ENCODE data around the gene THSD4.

The THSD4 gene

GRCh38 chr15:71411538-71412482 lies 296.5 kb downstream of the THSD4 start:
- no peak overlapping the region for H3K4me3 ChIP-seq (ENCODE audit: low read length)
- H3K36me3 ChIP-seq (ENCODE audit: control insufficient read depth, low read depth, low read length), result no peaks in the 10 kb centered on the region
- no peak overlapping the region for H3K9ac ChIP-seq (ENCODE audit: low read length)
- H3K27me3 ChIP-seq (ENCODE audit: control insufficient read depth, insufficient read depth, low read length), result no peaks in the 10 kb centered on the region
- peaks cover 5% of the 10 kb centered on the region for H3K4me1 ChIP-seq (ENCODE audit: control insufficient read depth, low read depth, low read length)
- H3K27ac ChIP-seq (ENCODE audit: low read length), result no peak overlapping the region
- no peaks in the 10 kb centered on the region for H3K9me3 ChIP-seq (ENCODE audit: control insufficient read depth, low read depth, low read length)

DNA sequence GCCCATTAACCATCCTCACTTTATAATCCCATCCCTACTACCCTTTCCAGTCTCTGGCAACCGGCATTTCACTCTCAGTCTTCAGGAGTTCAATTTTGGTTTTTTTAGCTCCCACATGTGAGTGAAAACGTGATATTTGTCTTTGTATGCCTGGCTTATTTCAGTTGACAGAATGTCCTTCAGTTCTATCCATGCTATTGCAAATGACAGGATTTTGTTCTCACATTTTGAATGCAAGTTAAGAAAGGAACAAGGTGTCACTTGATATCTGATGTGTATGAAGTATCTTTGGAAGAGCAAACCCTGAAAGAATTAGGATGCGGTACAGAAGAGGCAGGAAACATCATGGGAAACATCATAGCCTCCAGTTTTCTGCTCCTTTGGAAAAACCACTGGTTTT lies 298.1 kb downstream of the THSD4 start:
- Histone ChIP-seq H3K27ac (ENCODE audit: low read length) (no peak overlapping the region), H3K4me1 (ENCODE audit: control insufficient read depth, low read depth, low read length) (no peaks in the 10 kb centered on the region), H3K9ac (ENCODE audit: low read length) (no peak overlapping the region), H3K36me3 (ENCODE audit: control insufficient read depth, low read depth, low read length) (no peaks in the 10 kb centered on the region), H3K9me3 (ENCODE audit: control insufficient read depth, low read depth, low read length) (no peaks in the 10 kb centered on the region), H3K4me3 (ENCODE audit: low read length) (no peak overlapping the region), H3K27me3 (ENCODE audit: control insufficient read depth, insufficient read depth, low read length) (no peaks in the 10 kb centered on the region)

DNA sequence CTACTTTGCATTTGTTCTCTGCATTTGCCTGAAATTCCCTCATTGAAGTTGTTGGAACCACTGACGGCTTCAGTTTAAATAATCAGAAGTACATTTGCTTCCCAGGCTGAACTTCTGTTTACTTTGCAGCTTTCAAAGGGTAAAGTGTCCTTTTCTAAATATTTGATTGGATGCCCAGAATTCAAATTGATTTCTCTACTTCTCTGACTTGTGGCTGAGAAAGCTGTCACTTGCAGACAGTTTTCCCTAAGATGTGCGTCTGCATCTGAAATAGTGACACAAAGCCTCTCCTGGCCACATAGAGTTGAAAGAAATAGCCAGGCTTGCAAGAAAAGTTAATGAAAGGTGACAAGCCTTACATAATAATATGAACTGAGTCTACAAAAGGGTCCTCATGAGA lies 299.6 kb downstream of the THSD4 start:
- no peak overlapping the region for H3K9ac ChIP-seq (ENCODE audit: low read length)
- no peaks in the 10 kb centered on the region for H3K4me1 ChIP-seq (ENCODE audit: control insufficient read depth, low read depth, low read length)
- H3K27ac ChIP-seq (ENCODE audit: low read length), result no peak overlapping the region
- no peaks in the 10 kb centered on the region for H3K36me3 ChIP-seq (ENCODE audit: control insufficient read depth, low read depth, low read length)
- H3K4me3 ChIP-seq (ENCODE audit: low read length), result no peak overlapping the region
- no peaks in the 10 kb centered on the region for H3K27me3 ChIP-seq (ENCODE audit: control insufficient read depth, insufficient read depth, low read length)
- no peaks in the 10 kb centered on the region for H3K9me3 ChIP-seq (ENCODE audit: control insufficient read depth, low read depth, low read length)

DNA sequence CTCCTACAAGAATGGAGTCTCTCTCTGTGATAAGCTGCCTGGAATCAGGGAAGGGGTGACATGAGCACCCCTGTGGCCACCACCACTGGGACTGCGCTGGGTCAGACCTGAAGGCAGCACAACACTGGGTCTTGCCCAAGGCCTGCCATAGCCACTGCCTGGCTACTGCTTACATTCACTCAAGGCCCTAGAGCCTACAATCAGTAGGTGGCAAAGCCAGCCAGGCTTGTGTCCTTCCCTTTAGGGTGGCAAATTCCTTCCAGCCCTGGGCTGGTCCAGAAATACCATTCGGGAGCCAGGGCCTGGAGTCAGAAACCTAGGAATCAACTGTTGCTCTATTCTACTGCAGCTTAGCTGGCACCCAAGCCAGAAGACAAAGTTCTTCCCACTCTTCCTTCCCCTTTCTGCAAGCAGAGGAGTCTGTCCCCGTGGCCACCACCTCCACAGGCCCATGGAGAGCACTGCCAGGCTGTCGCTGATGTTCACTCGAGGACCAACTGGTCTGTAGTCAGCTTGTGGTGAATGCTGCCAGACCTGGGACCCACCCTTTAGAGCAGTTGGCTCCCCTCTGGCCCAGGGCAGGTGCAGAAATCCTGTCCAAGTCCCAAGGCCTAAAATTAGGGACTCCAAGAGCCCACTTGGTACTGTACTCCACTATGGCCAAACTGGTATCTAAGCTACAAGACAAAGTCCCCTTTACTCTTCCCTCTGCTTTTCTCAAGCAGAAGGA lies 307.4 kb downstream of the THSD4 start:
- H3K36me3 ChIP-seq (ENCODE audit: control insufficient read depth, low read depth, low read length), result no peaks in the 10 kb centered on the region
- H3K27ac ChIP-seq (ENCODE audit: low read length), result no peak overlapping the region
- no peak overlapping the region for H3K9ac ChIP-seq (ENCODE audit: low read length)
- no peaks in the 10 kb centered on the region for H3K27me3 ChIP-seq (ENCODE audit: control insufficient read depth, insufficient read depth, low read length)
- no peaks in the 10 kb centered on the region for H3K4me1 ChIP-seq (ENCODE audit: control insufficient read depth, low read depth, low read length)
- no peaks in the 10 kb centered on the region for H3K9me3 ChIP-seq (ENCODE audit: control insufficient read depth, low read depth, low read length)
- H3K4me3 ChIP-seq (ENCODE audit: low read length), result no peak overlapping the region

DNA sequence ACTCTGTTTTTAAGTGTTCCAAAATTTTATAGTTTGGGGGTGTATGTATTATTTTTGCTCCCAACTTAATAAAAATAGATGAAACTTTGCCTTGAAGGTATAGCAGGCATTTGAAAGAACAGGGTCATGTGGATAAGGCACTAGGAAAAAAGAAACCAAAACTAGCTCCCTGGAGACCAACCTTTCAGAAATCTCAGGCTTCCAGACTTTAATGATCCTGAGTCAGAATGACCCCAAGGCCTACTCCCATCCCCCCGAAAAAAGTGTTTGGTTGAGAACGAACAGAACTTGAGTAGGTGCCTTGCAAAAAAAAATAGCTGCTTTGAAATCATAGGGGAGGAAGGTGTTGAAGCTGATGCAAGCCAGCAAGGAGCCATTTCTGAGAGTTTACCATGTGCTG lies 309.5 kb downstream of the THSD4 start:
- H3K4me3 ChIP-seq (ENCODE audit: low read length), result no peak overlapping the region
- no peaks in the 10 kb centered on the region for H3K27me3 ChIP-seq (ENCODE audit: control insufficient read depth, insufficient read depth, low read length)
- no peaks in the 10 kb centered on the region for H3K36me3 ChIP-seq (ENCODE audit: control insufficient read depth, low read depth, low read length)
- H3K9ac ChIP-seq (ENCODE audit: low read length), result no peak overlapping the region
- no peaks in the 10 kb centered on the region for H3K9me3 ChIP-seq (ENCODE audit: control insufficient read depth, low read depth, low read length)
- no peak overlapping the region for H3K27ac ChIP-seq (ENCODE audit: low read length)
- peaks cover 10% of the 10 kb centered on the region for H3K4me1 ChIP-seq (ENCODE audit: control insufficient read depth, low read depth, low read length)

DNA sequence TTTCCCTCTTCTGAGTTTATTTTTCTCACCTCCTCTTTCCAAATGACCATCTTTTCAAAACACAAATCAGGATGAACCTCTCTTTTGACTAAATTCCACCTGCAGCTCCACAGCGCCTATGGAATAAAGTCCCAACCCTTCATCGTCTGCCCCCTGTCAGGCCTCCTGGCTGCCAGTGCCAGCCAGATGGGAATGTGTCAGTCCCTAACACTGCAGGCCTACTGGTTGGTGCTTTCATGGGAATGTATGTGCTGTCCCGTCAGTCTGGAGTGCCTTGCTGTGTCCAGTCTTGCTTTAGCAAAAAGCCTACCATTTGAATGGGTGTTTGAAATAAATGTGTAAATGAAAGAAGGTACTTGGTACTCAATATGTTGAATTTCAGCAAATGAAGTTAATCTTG lies 310.1 kb downstream of the THSD4 start:
- H3K27me3 ChIP-seq (ENCODE audit: control insufficient read depth, insufficient read depth, low read length), result no peaks in the 10 kb centered on the region
- H3K27ac ChIP-seq (ENCODE audit: low read length), result no peak overlapping the region
- H3K36me3 ChIP-seq (ENCODE audit: control insufficient read depth, low read depth, low read length), result no peaks in the 10 kb centered on the region
- H3K9ac ChIP-seq (ENCODE audit: low read length), result no peak overlapping the region
- no peaks in the 10 kb centered on the region for H3K9me3 ChIP-seq (ENCODE audit: control insufficient read depth, low read depth, low read length)
- H3K4me3 ChIP-seq (ENCODE audit: low read length), result no peak overlapping the region
- H3K4me1 ChIP-seq (ENCODE audit: control insufficient read depth, low read depth, low read length), result peaks cover 10% of the 10 kb centered on the region

DNA sequence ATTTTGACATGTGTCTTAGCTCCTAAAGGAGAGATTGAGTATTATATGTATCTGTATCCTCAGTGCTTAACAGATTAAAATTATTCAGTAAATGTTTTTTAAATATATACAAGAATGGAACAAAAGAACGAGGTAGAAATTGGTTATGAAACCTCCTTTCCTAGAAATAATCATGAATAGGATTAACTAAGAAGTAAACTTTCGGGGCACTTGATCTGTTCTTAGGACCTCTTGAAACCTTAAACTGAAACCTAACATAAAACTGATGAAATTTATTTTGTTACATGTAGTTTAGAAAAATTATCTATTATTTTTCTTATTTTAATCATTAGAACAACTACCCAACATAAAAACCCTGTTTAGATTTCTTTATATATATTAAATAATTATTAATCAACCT lies 311.5 kb downstream of the THSD4 start:
- Histone ChIP-seq H3K4me3 (ENCODE audit: low read length) (no peak overlapping the region), H3K36me3 (ENCODE audit: control insufficient read depth, low read depth, low read length) (no peaks in the 10 kb centered on the region), H3K9ac (ENCODE audit: low read length) (no peak overlapping the region), H3K4me1 (ENCODE audit: control insufficient read depth, low read depth, low read length) (peaks cover 18% of the 10 kb centered on the region), H3K27ac (ENCODE audit: low read length) (no peak overlapping the region), H3K27me3 (ENCODE audit: control insufficient read depth, insufficient read depth, low read length) (no peaks in the 10 kb centered on the region), H3K9me3 (ENCODE audit: control insufficient read depth, low read depth, low read length) (no peaks in the 10 kb centered on the region)

DNA sequence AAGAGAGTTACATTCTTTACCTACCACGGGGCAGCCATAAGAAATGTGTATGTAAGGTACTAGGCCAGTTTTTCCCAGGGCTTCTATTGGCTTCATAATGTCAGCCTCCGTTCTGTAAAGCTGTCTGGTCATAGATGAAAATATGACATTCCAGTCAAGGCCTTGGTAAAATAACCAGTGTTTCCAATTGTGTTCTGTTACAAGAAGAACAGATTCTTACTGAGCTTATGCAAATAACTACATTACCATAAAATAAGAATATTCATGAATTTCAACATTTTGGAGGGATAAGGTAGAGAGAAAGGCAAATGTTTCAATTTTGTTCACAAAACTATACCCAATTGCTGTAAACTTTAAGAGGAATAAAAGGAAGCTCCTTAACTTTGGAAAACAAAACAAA lies 315.5 kb downstream of the THSD4 start:
- Histone ChIP-seq H3K36me3 (ENCODE audit: control insufficient read depth, low read depth, low read length) (no peaks in the 10 kb centered on the region), H3K27ac (ENCODE audit: low read length) (no peak overlapping the region), H3K4me1 (ENCODE audit: control insufficient read depth, low read depth, low read length) (peaks cover 18% of the 10 kb centered on the region), H3K9ac (ENCODE audit: low read length) (no peak overlapping the region), H3K27me3 (ENCODE audit: control insufficient read depth, insufficient read depth, low read length) (no peaks in the 10 kb centered on the region), H3K4me3 (ENCODE audit: low read length) (no peak overlapping the region), H3K9me3 (ENCODE audit: control insufficient read depth, low read depth, low read length) (no peaks in the 10 kb centered on the region)

DNA sequence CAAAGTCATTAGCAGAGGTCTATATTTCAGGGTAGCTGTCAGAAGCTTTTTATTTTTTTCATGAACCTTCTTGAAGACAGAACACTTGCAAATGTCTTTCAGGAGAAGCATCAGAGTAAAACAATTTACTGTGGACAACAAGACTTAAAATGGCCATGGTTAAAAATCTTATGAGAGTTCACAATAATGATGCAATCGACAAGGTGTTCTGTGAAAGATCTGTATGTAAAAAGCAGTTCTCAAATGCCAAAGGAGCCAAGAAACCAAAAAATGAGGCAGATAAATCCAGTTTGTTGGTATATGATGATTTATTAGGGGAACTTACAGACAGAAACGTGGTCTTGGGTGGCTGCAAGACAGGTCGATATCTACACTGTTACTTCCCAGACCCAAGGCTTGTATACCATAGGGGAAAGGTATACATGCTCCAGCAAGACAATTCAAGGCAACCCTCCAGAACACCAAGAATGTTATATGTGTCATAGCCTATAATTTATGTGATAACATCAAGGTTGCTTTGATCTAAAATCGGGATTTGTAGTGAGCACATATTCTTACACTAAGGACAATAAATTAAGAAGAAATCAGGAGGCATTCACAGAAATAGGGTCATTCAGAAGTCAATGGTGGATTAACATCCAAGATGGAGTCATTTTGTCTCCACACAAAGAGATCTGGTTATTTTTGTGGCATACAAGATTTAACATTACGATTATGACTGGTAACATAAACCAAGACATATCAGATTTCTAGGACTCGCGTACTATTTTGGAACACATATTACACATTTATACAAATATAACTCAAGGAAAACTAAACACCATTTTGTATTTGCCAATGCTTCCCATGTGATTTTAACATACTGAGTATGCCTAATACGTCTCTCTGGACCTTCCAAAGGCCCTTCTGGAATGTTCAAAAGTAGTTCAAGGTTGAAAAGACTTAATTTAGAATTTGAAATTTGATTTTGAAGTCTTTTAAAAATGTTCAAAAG lies 316.4 kb downstream of the THSD4 start:
- Histone ChIP-seq H3K9ac (ENCODE audit: low read length) (no peak overlapping the region), H3K36me3 (ENCODE audit: control insufficient read depth, low read depth, low read length) (no peaks in the 10 kb centered on the region), H3K27me3 (ENCODE audit: control insufficient read depth, insufficient read depth, low read length) (no peaks in the 10 kb centered on the region), H3K27ac (ENCODE audit: low read length) (no peak overlapping the region), H3K4me1 (ENCODE audit: control insufficient read depth, low read depth, low read length) (peaks cover 18% of the 10 kb centered on the region), H3K4me3 (ENCODE audit: low read length) (no peak overlapping the region), H3K9me3 (ENCODE audit: control insufficient read depth, low read depth, low read length) (no peaks in the 10 kb centered on the region)

DNA sequence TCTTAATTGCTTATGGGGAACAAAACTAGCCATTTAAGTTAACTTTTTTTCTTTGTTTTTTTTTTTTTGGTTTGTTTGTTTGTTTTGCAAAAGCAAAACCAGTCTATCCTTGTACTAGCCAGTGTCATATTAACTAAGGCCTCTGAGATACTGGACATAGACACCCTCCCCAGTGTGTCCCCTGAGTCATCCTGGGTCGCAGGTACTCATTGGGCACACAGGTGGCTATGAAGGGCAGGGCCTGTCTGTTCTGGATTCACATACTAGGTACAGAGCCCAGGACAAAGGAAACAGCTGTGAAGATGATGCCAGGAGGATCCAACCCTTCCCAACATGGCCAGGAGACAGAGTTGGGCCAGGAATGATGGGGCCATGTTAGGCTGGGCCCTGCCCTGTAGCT lies 318.1 kb downstream of the THSD4 start:
- Histone ChIP-seq H3K27me3 (ENCODE audit: control insufficient read depth, insufficient read depth, low read length) (no peaks in the 10 kb centered on the region), H3K4me3 (ENCODE audit: low read length) (no peak overlapping the region), H3K9ac (ENCODE audit: low read length) (no peak overlapping the region), H3K4me1 (ENCODE audit: control insufficient read depth, low read depth, low read length) (peaks cover 18% of the 10 kb centered on the region), H3K36me3 (ENCODE audit: control insufficient read depth, low read depth, low read length) (no peaks in the 10 kb centered on the region), H3K9me3 (ENCODE audit: control insufficient read depth, low read depth, low read length) (no peaks in the 10 kb centered on the region), H3K27ac (ENCODE audit: low read length) (no peak overlapping the region)

- Histone ChIP-seq H3K27ac (ENCODE audit: low read length) (no peak overlapping the region), H3K27me3 (ENCODE audit: control insufficient read depth, insufficient read depth, low read length) (no peaks in the 10 kb centered on the region), H3K4me3 (ENCODE audit: low read length) (no peak overlapping the region), H3K9me3 (ENCODE audit: control insufficient read depth, low read depth, low read length) (no peaks in the 10 kb centered on the region), H3K36me3 (ENCODE audit: control insufficient read depth, low read depth, low read length) (no peaks in the 10 kb centered on the region), H3K4me1 (ENCODE audit: control insufficient read depth, low read depth, low read length) (peaks cover 8% of the 10 kb centered on the region), H3K9ac (ENCODE audit: low read length) (no peak overlapping the region)
These were observed 319.5 kb downstream of the THSD4 start for GRCh38 chr15:71434774-71435173.
